Tibial artery (tissue), 4 donors: ENCODE results near the gene BHLHE23.

Source experiments
- DNase-seq, 2 donors: peaks; one replicate each; pipeline ENCODE4 v3.0.0-alpha.2; 2019
- H3K27ac ChIP-seq, 2 donors: fragments of 200-600 bp; sonication (generic) in 1 of 2; 1 replicate in 1 of 2; 2 replicates in 1 of 2; pipeline ENCODE4 v1.5.1; 2018 to 2019; ENCODE audit warnings: mild to moderate bottlenecking in 1 of 2
- H3K27me3 ChIP-seq, 2 donors: fragments of 200-600 bp; sonication (generic) in 1 of 2; one replicate each; pipeline versions ENCODE4 v1.5.1 to v1.6.0; 2016 to 2019
- H3K36me3 ChIP-seq, 3 donors: fragments of 200-600 bp; sonication (generic) in 2 of 3; one replicate each; pipeline ENCODE4 v1.5.1; 2016 to 2019; ENCODE audit warnings: mild to moderate bottlenecking in 2 of 3
- H3K4me1 ChIP-seq, 4 donors: fragments of 200-600 bp; sonication (generic) in 2 of 4; 1 replicate in 3 of 4; 2 replicates in 1 of 4; pipeline ENCODE4 v1.5.1; 2016 to 2019
- H3K4me3 ChIP-seq, 2 donors: fragments of 200-600 bp; sonication (generic) in 1 of 2; 1 replicate in 1 of 2; 2 replicates in 1 of 2; pipeline ENCODE4 v1.5.1; 2018 to 2019; ENCODE audit warnings: mild to moderate bottlenecking in 2 of 2
- H3K9me3 ChIP-seq, 3 donors: fragments of 200-600 bp; sonication (generic) in 1 of 3; one replicate each; pipeline ENCODE4 v1.5.1; 2016 to 2019
- CTCF ChIP-seq, 2 experiments: fragments of 200-600 bp in 1 of 2; fragments of 450-650 bp in 1 of 2; IDR thresholded peaks; one replicate each; pipeline ENCODE4 v1.5.1; 2017 to 2019; ENCODE audit warnings: antibody characterized with exemption in 2 of 2, mild to moderate bottlenecking in 1 of 2, moderate library complexity in 1 of 2
- intact Hi-C: fragments of 100-400 bp; cut with DNase I; formaldehyde crosslinking; loops from one replicate; pipeline ENCODE4 v1.15.0; 2023; ENCODE audit warnings: low total_unique reads

Gene BHLHE23

GRCh38 chr20:63008541-63009044 lies 1.8 kb upstream of the BHLHE23 start:
- H3K36me3 ChIP-seq, result no peaks in the 10 kb centered on the region
- no peak overlapping the region for H3K27ac ChIP-seq
- H3K4me1 ChIP-seq, result peaks cover 0 to 36% (median 20%) of the 10 kb centered on the region in 4 donors
- no peak overlapping the region for H3K4me3 ChIP-seq
- peaks cover 0 to 12% (median 11%) of the 10 kb centered on the region in 3 donors for H3K9me3 ChIP-seq
- intact Hi-C loops, result loop anchor here (5.0 to 10.0 kb wide), 3 partner anchors 106 to 344 kb away; no protein-coding TSS in a partner anchor
- DNase-seq, result no peak
- no peak for TF ChIP-seq CTCF (IDR thresholded peaks at IDR 0.05)
- peaks cover 15 to 88% of the 10 kb centered on the region in 2 donors for H3K27me3 ChIP-seq

GRCh38 chr20:63007646-63008488 lies 1.1 kb upstream of the BHLHE23 start:
- TF ChIP-seq CTCF (IDR thresholded peaks at IDR 0.05), result no peak
- intact Hi-C loops, result loop anchor here (5.0 to 10.0 kb wide), 3 partner anchors 106 to 343 kb away; no protein-coding TSS in a partner anchor
- peaks cover 0 to 36% (median 20%) of the 10 kb centered on the region in 4 donors for H3K4me1 ChIP-seq

DNA sequence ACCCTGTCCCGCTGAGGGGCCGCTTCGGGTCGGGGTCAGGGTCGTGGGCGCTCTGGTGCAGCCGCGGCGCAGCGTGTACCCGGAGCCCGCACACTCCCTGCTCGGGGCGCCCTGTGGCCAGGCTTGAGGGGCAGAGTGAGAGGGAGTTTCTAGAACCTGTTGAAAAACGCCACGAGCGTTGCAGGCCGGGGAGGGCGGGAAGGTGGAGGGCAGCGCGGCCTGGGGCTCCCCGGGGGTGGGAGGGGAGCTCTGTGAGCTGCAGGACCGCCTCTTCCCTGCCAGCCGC lies 539 bp upstream of the BHLHE23 start:
- Histone ChIP-seq H3K27me3 (peaks cover 15 to 90% of the 10 kb centered on the region in 2 donors), H3K9me3 (no peaks in the 10 kb centered on the region), H3K36me3 (no peaks in the 10 kb centered on the region), H3K27ac (no peak overlapping the region), H3K4me3 (peak overlapping the region in 1 of 2 donors; percentile 23), H3K4me1 (peaks cover 0 to 36% (median 20%) of the 10 kb centered on the region in 4 donors)
- intact Hi-C loops, result loop anchor here (5.0 to 10.0 kb wide), 3 partner anchors 105 to 343 kb away; no protein-coding TSS in a partner anchor
- no peak for TF ChIP-seq CTCF (IDR thresholded peaks at IDR 0.05)
- DNase-seq, result no peak

More at GRCh38 chr20:63007646-63008488, 1.1 kb upstream of the BHLHE23 start:
- peaks cover 15 to 91% of the 10 kb centered on the region in 2 donors for H3K27me3 ChIP-seq
- H3K4me3 ChIP-seq, result no peak overlapping the region
- H3K9me3 ChIP-seq, result peaks cover 0 to 5% (median 4%) of the 10 kb centered on the region in 3 donors
- H3K27ac ChIP-seq, result no peak overlapping the region
- H3K36me3 ChIP-seq, result no peaks in the 10 kb centered on the region
- DNase-seq, result no peak

DNA sequence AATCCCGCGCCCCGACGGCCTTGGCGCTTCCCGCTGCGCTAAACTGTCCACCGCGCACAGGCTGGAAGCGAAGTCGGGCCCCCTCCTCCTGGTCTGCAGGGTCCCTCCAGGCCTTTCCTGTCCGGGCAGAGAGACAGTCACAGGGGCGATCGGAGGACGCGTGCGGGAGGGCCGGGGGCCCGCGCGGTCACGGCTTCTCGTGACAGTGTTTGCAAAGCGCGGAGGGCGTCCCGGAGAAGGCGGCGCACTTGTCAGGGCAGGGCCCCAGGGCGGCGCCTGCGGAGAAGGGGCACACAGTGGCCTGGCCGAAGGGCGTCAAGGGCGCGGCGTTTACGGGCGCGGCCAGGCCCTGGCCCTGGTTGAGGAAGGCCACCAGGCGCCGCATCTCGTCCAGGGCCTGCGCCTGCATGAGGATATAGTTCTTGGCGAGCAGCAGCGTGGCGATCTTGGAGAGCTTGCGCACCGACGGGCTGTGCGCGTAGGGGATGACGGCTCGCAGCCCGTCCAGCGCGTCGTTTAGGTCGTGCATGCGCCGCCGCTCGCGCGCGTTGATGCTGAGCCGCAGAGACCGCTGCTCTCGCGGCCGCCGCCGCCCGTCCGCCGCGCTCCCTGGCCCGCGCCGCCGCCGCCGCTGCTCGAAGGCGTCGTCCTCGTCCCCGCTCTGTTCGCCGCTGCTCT lies 763 bp downstream of the BHLHE23 start:
- no peak for DNase-seq
- peaks cover 0 to 36% (median 20%) of the 10 kb centered on the region in 4 donors for H3K4me1 ChIP-seq

More for the DNA sequence above, 763 bp downstream of the BHLHE23 start:
- Histone ChIP-seq H3K9me3 (no peaks in the 10 kb centered on the region), H3K36me3 (no peaks in the 10 kb centered on the region), H3K27ac (no peak overlapping the region), H3K4me3 (no peak overlapping the region), H3K27me3 (peaks cover 15 to 94% of the 10 kb centered on the region in 2 donors)
- TF ChIP-seq CTCF (IDR thresholded peaks at IDR 0.05), result no peak
- intact Hi-C loops, result loop anchor here (5.0 to 10.0 kb wide), 3 partner anchors 104 to 341 kb away; no protein-coding TSS in a partner anchor
